ENCODE measurements around the gene CAPN5.

Gene CAPN5

DNA sequence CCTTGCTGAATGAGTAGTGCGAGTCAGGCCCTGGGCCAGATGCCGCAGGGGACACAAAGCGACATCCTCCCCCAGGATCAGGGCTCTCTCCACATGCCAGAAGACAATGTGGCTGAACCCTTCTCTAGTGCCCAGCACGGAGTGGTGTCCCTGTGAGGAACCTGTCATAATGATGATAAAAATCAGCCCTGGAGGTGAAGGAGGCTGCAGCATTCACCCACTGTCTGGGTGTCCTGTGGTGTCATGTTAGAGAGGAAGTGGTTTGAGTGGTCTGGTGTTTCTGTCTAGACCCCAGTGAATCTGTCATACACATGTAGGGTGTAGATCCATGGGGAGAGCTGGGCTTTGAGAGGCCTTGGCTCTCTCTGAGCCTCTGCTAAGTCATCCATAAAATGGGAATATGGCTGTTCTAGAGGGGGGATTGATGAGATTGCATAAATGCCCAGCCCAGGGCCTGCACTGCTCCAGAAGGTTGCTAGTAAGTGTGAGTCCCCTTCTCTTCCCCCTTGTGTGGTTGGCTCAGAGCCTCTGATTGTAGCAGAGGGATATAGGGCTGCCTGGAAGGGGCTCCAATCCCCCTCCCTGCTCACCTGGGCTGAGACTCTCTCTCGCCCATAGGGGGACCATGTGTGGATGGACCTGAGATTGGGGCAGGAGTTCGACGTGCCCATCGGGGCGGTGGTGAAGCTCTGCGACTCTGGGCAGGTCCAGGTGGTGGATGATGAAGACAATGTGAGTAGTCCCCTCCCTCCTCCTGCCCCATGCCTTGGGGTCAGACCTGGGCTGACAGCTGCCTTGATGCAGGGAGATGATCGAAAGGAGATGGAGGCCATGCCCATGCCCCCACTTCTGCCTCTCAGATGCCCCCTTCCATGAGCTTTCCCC, 75.6 kb downstream of the CAPN5 start:
- no peaks in the 10 kb centered on the region for H3K9me2 ChIP-seq (ENCODE audit: low read depth, low read length)
- H4K20me1 ChIP-seq (ENCODE audit: insufficient read depth, low read length): no peaks in the 10 kb centered on the region
- H3K79me2 ChIP-seq (ENCODE audit: insufficient read depth, low read length): no peaks in the 10 kb centered on the region
- no peaks in the 10 kb centered on the region for H3K36me3 ChIP-seq (ENCODE audit: insufficient read depth, low read length)
- H2AFZ ChIP-seq (ENCODE audit: low read length): no peak overlapping the region
- TF ChIP-seq EZH2 (IDR thresholded peaks at IDR 0.05; ENCODE audit: borderline replicate concordance, low read length): no peak
- TF ChIP-seq, protein P1, sequence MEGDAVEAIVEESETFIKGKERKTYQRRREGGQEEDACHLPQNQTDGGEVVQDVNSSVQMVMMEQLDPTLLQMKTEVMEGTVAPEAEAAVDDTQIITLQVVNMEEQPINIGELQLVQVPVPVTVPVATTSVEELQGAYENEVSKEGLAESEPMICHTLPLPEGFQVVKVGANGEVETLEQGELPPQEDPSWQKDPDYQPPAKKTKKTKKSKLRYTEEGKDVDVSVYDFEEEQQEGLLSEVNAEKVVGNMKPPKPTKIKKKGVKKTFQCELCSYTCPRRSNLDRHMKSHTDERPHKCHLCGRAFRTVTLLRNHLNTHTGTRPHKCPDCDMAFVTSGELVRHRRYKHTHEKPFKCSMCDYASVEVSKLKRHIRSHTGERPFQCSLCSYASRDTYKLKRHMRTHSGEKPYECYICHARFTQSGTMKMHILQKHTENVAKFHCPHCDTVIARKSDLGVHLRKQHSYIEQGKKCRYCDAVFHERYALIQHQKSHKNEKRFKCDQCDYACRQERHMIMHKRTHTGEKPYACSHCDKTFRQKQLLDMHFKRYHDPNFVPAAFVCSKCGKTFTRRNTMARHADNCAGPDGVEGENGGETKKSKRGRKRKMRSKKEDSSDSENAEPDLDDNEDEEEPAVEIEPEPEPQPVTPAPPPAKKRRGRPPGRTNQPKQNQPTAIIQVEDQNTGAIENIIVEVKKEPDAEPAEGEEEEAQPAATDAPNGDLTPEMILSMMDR (IDR thresholded peaks at IDR 0.05; ENCODE audit: low read length): no peak
- H3K4me2 ChIP-seq (ENCODE audit: low read length): no peak overlapping the region
- H3K27me3 ChIP-seq (ENCODE audit: insufficient read depth, low read length): no peaks in the 10 kb centered on the region
- no peaks in the 10 kb centered on the region for H3F3A ChIP-seq (ENCODE audit: insufficient read depth, low read length)
- no peak overlapping the region for H3K4me3 ChIP-seq (ENCODE audit: low read depth, low read length, poor library complexity, severe bottlenecking)
- no peak overlapping the region for H3K27ac ChIP-seq (ENCODE audit: low read depth, low read length, poor library complexity, severe bottlenecking)
- no peak overlapping the region for H3K9ac ChIP-seq (ENCODE audit: low read length)
- no peaks in the 10 kb centered on the region for H3K9me3 ChIP-seq (ENCODE audit: low read length)
- no peaks in the 10 kb centered on the region for H3K4me1 ChIP-seq (ENCODE audit: insufficient read depth, low read length, severe bottlenecking)

DNA sequence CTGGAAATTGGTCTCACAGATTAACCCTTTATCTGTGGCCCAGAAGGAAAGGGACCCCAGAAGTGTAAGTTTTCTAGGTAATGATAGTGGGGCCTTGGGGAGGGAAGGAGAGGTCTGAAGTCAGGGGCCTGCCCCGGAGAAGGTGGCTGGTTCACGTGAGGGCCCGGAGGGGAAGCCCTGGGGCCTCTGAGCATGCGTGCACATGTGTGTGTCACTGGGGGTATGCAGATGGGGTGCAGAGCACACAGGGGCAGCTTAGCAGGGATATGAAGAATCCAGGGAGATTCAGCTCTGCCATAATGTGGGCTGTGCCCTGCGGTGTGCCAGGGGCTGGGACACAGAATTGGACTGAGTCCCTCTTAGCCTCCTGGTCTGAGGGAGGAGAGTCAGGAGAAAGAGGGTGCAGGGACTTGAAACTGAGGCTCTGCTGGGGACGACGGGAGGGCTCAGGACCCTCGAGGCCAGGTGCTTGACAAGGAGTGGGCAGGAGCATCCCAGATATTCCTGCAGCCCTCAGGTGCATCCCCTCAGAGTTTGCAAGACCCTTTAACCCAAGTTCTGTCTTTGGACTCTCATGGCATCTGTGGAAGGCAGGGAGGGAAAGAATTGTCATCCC, 76.7 kb downstream of the CAPN5 start:
- no peaks in the 10 kb centered on the region for H3F3A ChIP-seq (ENCODE audit: insufficient read depth, low read length)

DNA sequence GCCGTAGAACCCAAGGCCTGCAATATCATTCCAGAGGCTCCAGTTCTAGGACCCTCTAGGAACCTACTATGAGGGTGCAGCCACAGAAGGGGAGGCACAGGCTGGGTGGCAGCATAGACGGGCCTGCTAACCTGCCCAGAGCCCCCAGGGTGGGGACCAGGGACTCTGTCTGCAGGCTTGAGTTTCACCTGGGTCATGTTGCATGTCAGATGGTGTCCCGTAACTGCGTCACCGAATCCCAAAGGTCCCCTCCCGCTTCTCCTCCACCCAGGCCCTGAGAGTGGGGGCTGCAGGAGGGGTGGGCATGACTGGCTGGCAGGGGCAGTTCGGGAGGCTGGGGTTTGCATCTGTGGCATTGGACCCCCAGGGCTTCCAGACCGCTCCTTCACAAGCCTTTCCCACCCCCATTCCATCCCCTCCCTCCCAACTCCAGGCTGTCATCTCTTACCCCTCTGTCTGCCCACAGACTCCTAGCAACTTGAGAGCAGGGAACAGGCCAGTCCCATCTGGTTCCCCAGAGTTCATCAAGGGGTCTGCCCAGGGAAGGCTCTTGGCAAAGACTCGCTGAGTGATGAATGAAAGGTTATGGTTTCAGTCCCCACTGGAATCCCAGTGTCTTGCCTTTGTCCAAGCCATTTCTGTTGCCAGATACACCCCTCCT, 77.6 kb downstream of the CAPN5 start:
- Histone ChIP-seq H3K9me2 (ENCODE audit: low read depth, low read length) (no peaks in the 10 kb centered on the region), H3K4me1 (ENCODE audit: insufficient read depth, low read length, severe bottlenecking) (no peaks in the 10 kb centered on the region), H4K20me1 (ENCODE audit: insufficient read depth, low read length) (no peaks in the 10 kb centered on the region), H3K9ac (ENCODE audit: low read length) (no peak overlapping the region), H3K36me3 (ENCODE audit: insufficient read depth, low read length) (no peaks in the 10 kb centered on the region), H3K4me3 (ENCODE audit: low read depth, low read length, poor library complexity, severe bottlenecking) (no peak overlapping the region), H3K9me3 (ENCODE audit: low read length) (no peaks in the 10 kb centered on the region), H3K27ac (ENCODE audit: low read depth, low read length, poor library complexity, severe bottlenecking) (no peak overlapping the region), H3K79me2 (ENCODE audit: insufficient read depth, low read length) (no peaks in the 10 kb centered on the region), H3K27me3 (ENCODE audit: insufficient read depth, low read length) (no peaks in the 10 kb centered on the region), H2AFZ (ENCODE audit: low read length) (no peak overlapping the region), H3F3A (ENCODE audit: insufficient read depth, low read length) (no peaks in the 10 kb centered on the region), H3K4me2 (ENCODE audit: low read length) (no peak overlapping the region)
- TF ChIP-seq, protein P1 (IDR thresholded peaks at IDR 0.05; ENCODE audit: low read length): no peak
- TF ChIP-seq EZH2 (IDR thresholded peaks at IDR 0.05; ENCODE audit: borderline replicate concordance, low read length): no peak

More for the DNA sequence above, 76.7 kb downstream of the CAPN5 start:
- Histone ChIP-seq H3K9me3 (ENCODE audit: low read length) (no peaks in the 10 kb centered on the region), H3K36me3 (ENCODE audit: insufficient read depth, low read length) (no peaks in the 10 kb centered on the region), H3K27me3 (ENCODE audit: insufficient read depth, low read length) (no peaks in the 10 kb centered on the region), H3K27ac (ENCODE audit: low read depth, low read length, poor library complexity, severe bottlenecking) (no peak overlapping the region), H2AFZ (ENCODE audit: low read length) (no peak overlapping the region), H3K4me1 (ENCODE audit: insufficient read depth, low read length, severe bottlenecking) (no peaks in the 10 kb centered on the region), H3K4me2 (ENCODE audit: low read length) (no peak overlapping the region), H3K4me3 (ENCODE audit: low read depth, low read length, poor library complexity, severe bottlenecking) (no peak overlapping the region), H4K20me1 (ENCODE audit: insufficient read depth, low read length) (no peaks in the 10 kb centered on the region), H3K9ac (ENCODE audit: low read length) (no peak overlapping the region), H3K79me2 (ENCODE audit: insufficient read depth, low read length) (no peaks in the 10 kb centered on the region), H3K9me2 (ENCODE audit: low read depth, low read length) (no peaks in the 10 kb centered on the region)
- no peak for TF ChIP-seq EZH2 (IDR thresholded peaks at IDR 0.05; ENCODE audit: borderline replicate concordance, low read length)
- TF ChIP-seq, protein P1 (IDR thresholded peaks at IDR 0.05; ENCODE audit: low read length): no peak
